Stimulated activated CD4-positive, alpha-beta T cell treated with anti-CD3 and anti-CD28 coated beads, TNF-alpha, amount 100 ng/mL, for 48 hours (primary cell): ENCODE data around the gene ZNF319.

Experiments used
- DNase-seq, 3 donors: peaks; one replicate each; pipeline ENCODE4 v3.0.0-alpha.2; 2020; ENCODE audit warnings: low read depth in 3 of 3

The ZNF319 gene

DNA sequence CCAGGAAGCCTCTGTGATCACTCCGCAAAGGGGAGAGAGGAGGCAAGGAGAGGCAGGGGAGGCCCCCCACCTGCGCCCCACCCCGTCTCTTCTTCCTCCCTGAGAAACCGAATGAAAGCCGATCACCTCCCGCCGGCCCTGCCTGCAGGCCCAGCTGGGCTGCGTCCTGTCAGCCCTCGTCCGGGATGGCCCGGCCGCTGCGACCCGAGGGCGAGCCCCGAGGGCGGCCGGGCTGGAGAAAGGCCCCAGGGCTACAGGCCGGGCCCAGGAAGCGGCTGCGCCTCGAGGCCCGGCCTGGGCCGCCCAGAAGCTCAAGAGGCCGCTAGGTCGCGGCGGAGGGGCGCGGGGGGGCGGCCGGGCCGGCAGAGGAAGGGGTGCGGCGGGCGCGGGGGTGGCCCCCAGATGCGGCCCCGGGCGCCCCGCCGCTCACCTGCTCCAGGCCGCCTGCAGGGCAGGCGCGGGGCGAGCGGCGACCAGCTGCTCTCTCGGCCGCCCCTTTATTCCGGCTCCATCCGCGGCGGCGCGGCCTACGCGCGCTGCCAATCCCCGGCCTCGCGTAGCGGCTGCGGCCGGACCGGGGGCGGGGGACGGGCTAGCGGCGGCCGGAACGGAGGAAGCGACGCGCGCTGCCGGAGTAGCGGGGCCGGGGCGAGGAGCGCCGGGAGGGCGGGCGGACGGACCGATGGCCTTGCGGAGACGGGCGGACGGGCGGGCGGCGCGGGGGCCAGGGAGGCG lies at the start of gene ZNF319:
ZNF319 (minus strand) TSS at position 702 of the 735 bp plus-strand sequence. CDS start 2,407 bp downstream, outside the sequence.
- DNase-seq: no peak

- no peak for DNase-seq
These were observed 49.0 kb upstream of the ZNF319 start for GRCh38 chr16:58049232-58050185.

DNA sequence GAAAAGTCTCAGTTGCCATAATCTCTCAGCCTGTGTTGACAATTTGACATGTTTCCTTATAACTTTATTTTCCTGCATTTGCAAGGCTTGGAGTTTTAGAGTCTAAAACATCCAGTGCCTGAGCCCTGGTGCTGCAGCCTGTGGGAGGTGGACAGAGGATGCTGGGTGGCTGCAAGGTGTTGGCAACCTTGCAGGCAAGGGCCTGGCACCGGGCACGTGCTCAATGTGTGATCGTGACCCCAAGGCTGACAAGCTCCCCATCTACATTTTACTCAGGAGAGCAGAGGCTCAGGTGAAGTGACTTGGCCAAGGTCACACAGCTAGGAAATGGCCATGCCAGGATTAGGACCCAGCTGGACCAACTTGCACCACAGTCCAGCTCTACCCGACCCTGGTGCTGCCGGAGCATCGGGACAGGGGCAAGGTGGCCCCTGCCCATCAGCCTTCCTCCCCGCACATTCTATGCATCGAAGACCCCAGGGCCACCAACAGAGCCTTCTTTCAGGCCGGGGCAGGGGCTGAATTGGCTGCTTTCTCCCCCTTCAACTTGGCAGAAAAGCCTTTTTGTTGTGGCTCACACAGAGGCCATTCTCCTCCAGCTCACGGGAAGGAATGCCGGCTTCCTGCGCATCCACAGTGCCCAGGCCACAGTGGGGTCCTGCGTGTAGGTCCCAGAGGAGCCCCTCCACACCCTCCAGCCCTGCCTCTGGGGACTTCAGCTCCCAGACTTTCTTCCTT lies 48.2 kb upstream of the ZNF319 start:
- DNase-seq: no peak

DNA sequence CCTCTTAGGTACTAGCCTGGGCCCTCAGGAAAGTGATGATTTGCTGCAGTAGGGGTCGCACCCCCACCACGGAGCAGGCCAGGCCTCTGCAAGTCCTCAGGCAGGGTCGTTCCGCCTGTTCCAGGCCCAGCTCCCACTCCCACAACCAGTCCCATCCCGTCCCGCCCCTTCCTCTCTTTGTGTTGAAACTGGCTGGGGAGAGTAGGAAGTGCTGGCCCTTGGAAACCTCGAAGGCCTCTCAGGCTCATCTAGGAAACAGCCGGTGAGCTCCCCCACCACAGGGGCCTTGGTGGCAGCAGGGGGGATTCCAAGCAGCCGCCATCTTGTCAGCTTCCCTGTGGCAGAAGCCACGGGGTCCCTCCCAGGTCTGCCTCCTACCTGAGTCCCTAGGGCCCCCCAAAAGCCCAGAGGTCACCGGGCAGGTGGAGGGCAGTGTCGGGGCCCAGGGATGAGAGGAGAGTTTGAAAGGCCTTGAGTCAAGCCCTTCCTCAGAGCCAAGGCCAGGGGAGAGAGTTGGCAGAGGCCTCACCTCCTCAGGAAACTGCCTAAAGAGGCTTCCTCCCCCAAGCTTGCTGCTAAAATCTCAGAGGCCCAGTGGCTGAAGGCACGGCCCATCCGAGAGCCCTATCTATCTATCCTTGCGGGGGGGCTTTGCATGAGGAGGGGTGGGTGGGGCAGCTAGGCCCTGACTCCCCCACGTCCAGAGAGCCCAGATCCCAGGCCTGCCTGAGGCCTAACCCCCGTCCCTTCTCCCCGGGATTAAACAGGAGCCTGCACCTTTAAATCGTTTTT lies 47.3 kb upstream of the ZNF319 start:
- no peak for DNase-seq

- DNase-seq: no peak
These were observed 46.5 kb upstream of the ZNF319 start for GRCh38 chr16:58046936-58047335.

GRCh38 chr16:58046054-58046881 lies 45.8 kb upstream of the ZNF319 start:
- DNase-seq: no peak

DNA sequence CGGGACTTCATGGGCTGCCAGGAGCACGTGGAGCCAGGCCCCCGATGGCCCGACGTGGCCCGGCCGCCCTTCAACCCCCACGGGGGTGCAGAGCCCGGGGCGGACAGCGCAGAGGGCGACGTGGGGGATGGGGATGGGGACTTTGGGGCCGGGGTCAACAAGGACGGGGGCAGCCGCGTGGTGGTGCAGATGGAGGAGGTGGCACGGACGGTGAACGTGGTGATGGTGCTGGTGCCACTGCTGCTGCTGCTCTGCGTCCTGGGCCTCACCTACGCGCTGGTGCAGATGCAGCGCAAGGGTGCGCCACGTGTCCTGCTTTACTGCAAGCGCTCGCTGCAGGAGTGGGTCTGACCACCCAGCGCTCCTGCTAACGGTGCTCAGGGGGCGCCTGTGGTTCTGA lies 44.6 kb upstream of the ZNF319 start:
- no peak for DNase-seq

GRCh38 chr16:58044266-58045019 lies 44.0 kb upstream of the ZNF319 start:
- no peak for DNase-seq

- no peak for DNase-seq
These were observed 43.2 kb upstream of the ZNF319 start for GRCh38 chr16:58043571-58044155.

GRCh38 chr16:58042886-58043515 lies 42.5 kb upstream of the ZNF319 start:
- DNase-seq: no peak

- DNase-seq: no peak
These were observed 41.8 kb upstream of the ZNF319 start for GRCh38 chr16:58042001-58042885.

- DNase-seq: no peak
These were observed 41.1 kb upstream of the ZNF319 start for GRCh38 chr16:58041628-58041955.

- DNase-seq: no peak
These were observed 40.6 kb upstream of the ZNF319 start for GRCh38 chr16:58040945-58041627.

DNA sequence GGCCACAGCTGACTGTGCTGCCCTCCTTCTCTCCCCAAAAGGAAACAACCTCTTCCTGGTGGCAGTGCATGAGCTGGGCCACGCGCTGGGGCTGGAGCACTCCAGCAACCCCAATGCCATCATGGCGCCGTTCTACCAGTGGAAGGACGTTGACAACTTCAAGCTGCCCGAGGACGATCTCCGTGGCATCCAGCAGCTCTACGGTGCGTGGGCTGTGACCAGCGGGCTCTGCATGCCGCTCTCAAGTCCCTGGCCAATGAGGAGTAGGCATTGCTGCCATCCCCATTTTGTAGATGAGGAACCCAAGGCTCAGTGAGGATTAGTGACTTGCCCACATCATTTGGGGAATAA lies 40.0 kb upstream of the ZNF319 start:
- no peak for DNase-seq

DNA sequence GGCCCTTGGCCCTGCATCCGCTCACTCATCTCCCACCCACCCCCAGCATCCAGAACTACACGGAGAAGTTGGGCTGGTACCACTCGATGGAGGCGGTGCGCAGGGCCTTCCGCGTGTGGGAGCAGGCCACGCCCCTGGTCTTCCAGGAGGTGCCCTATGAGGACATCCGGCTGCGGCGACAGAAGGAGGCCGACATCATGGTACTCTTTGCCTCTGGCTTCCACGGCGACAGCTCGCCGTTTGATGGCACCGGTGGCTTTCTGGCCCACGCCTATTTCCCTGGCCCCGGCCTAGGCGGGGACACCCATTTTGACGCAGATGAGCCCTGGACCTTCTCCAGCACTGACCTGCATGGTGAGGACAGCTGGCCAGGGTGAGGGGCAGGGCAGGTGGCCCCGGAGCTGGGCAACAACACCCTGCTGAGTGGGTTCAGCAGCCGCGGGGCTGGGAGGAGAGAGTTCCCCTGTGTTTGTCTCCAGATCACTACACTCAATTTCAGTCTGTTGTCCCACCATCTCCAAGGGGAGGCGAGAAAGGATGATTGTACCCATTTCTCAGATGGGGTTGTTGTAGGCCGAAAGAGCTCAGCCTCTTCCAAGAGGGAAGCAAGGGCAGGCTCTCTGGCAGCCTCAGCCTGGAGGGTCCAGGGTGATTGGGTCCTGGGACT lies 39.5 kb upstream of the ZNF319 start:
- no peak for DNase-seq

- no peak for DNase-seq
These were observed 37.8 kb upstream of the ZNF319 start for GRCh38 chr16:58038219-58038641.
